HG03108 (cell line): ENCODE results near the gene IL17RA.

ENCODE experiments used
- ATAC-seq: cut with Tn5 transposase; IDR thresholded peaks from one replicate; pipeline ENCODE4 v1.9.1; 2021; ENCODE audit warnings: moderate library complexity; ENCODE audit not compliant: unreplicated experiment

Gene IL17RA

DNA sequence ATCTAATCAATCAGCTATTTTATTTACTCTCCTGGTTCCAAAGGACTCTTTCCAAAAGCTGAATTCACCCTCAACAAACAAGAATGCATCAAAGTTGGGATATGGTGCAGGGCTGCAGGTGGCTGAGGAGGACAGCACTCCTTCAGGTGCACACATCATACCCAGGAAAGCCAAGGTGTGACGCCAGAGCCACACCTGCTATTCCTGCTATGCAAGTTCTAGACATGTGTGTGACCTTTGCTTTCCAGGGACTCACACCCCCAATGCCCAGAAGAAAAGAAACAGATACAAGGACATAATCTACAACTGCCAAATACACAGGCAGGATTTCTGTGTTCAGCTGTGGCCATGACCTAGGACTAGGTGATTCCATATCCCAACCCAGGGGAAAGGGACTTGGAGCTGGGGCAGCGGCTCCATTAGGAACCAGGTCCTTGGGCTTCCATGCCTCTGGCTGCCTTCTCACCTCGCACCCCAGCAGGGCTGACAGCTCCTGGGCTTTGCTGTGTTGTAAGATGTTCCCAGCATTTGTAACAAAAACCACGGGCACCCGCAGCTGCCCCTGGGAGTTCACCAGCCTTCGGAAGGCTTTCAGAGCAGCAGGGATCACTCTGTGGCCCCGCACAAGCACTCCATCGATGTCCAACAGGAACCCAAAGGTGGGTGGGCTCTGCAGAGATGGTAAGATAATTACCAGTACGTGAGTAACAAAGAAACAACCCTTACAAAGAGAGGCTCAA lies 64.4 kb downstream of the IL17RA start:
- ATAC-seq, result no peak

GRCh38 chr22:17152340-17152739 lies 67.5 kb downstream of the IL17RA start:
- no peak for ATAC-seq

DNA sequence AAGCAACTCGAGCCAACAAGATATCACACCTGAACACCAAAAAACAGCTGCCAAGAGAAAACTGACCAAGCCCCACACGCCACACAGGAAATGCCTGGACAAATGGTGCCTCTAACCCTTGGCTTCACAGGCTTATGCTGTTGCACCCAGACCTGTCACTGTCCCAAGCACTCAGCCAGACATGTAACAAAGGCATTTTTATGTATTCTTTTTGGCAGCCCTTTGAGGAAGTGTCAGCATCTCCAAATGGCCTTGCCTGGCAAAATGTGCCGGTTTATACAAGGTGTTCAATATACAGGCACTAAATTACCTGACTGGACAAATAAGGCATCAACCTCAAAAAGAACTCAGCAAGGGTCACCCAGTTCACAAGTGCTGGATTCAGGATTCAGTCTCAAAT lies 68.2 kb downstream of the IL17RA start:
- no peak for ATAC-seq

GRCh38 chr22:17155941-17156340 lies 71.1 kb downstream of the IL17RA start:
- ATAC-seq, result no peak

DNA sequence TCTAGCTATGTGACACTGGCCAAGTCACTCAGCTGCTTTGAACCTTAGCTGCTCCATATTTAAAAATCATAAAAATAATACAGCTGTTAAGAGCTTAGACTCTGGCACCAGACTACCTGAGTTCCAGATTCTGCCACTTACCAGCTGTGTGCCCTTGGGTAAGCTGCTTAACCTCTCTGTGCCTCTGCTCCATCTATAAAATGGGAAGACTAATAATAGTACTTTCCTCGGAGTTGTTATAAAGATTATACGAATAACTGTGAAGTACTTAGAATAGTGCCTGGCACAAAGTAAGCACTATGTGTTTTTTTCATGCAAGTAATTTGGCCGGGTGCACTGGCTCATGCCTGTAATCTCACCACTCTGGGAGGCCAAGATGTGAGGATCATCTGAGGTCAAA lies 72.9 kb downstream of the IL17RA start:
- no peak for ATAC-seq

GRCh38 chr22:17158176-17158567 lies 73.4 kb downstream of the IL17RA start:
- no peak for ATAC-seq

DNA sequence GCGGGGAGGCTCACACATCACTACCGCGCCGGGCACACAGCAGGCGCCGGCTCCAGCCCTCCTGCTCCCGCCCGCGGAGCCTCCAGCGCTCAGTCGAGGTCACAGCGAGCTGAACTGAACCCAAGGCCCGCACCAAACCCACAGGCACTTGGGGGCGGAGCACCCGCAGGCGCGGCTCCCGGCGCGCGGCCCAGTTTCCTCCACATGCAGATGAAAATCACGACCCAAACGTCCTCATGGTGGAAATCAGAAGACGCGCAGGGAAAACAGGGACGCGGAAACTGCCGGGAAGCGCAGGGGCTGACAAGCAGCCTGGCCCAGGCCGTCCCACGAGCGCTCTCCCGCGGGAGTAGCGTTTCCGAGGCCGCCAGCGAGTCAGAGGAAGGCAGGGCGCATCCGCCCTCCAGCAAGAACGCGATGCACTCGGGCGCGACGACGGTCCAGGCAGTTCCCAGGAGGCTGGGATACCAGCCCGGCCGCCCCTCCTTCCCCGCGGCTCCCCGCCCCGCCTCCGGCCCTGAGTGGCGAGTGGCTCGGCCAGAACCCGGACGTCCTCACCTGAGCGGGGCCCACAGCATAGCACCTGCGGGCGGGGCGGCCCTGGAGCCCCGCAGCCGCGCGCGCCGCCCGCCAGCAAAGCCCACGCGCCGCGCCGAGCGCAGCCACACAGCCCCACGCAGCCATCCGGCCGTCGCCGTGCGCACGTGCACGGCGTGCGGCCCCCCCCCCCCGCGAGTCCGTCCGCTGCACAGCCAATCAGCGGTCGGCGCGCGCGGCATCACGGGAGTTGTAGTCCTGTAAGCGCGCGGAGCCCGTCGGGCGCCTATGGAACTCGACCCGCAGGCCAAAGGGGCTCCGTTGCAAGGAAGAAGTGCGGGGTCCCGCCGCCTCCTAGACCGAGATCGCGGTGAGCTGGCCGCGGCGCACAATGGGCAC lies 74.0 kb downstream of the IL17RA start, which contains the start of gene HDHD5:
Gene HDHD5, minus strand, starts transcription at position 710 of the 936 bp plus-strand sequence. Its CDS starts 26 bp downstream, at position 684.
- peak; percentile 65 for ATAC-seq

GRCh38 chr22:17159504-17159951 lies 74.7 kb downstream of the IL17RA start:
- ATAC-seq, result peak; percentile 21

GRCh38 chr22:17161991-17162390 lies 77.2 kb downstream of the IL17RA start:
- no peak for ATAC-seq

DNA sequence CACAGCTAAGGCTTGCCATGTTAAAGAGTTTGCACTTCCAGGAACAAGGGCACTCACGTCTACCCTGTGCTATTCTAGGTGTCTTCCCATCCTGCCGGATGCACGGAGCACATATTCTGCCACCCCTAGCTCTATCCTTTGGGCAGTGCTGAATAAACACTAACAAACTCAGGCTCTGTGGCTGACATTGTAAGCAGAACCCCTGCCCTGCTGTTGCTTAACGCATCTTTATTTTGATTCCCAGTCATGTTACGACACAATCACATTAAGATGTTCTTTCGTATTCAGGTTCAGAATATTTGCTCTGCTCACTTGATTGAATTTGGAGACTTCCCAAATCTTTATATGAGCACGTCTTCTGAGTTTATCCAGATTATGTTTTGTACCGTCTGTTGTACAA lies 77.9 kb downstream of the IL17RA start:
- ATAC-seq, result no peak

GRCh38 chr22:17164392-17165024 lies 79.7 kb downstream of the IL17RA start:
- ATAC-seq, result no peak
